Measurements from ENCODE around the gene ENPP7. TPM values are rescaled to one million over a fixed set of nuclear protein-coding genes. Genes with fewer than 3 reads are reported as not detected.

The ENPP7 gene
- total RNA-seq, 3 donors from 2014 or later = not detected

GRCh38 chr17:79713391-79713790, 17.4 kb upstream of the ENPP7 start:
- Mint-ChIP-seq H3K4me1 (ENCODE audit: low read depth) (no peaks in the 10 kb centered on the region), H3K36me3 (ENCODE audit: insufficient read depth) (no peaks in the 10 kb centered on the region), H3K9me3 (no peaks in the 10 kb centered on the region), H3K27me3 (ENCODE audit: low read depth) (peaks cover 5% of the 10 kb centered on the region), H3K4me3 (no peak overlapping the region)
- ATAC-seq (no peak), DNase-seq (no peak)

- ATAC-seq (no peak), DNase-seq (no peak)
- no peak overlapping the region for H3K4me3 Mint-ChIP-seq
- H3K27me3 Mint-ChIP-seq (ENCODE audit: low read depth) = peaks cover 5% of the 10 kb centered on the region
- no peaks in the 10 kb centered on the region for H3K4me1 Mint-ChIP-seq (ENCODE audit: low read depth)
- H3K36me3 Mint-ChIP-seq (ENCODE audit: insufficient read depth) = no peaks in the 10 kb centered on the region
- no peaks in the 10 kb centered on the region for H3K9me3 Mint-ChIP-seq
These were observed 16.3 kb upstream of the ENPP7 start for GRCh38 chr17:79714176-79715097.

GRCh38 chr17:79715098-79715942, 15.4 kb upstream of the ENPP7 start:
- Mint-ChIP-seq H3K36me3 (ENCODE audit: insufficient read depth) (no peaks in the 10 kb centered on the region), H3K4me1 (ENCODE audit: low read depth) (no peaks in the 10 kb centered on the region), H3K4me3 (no peak overlapping the region), H3K9me3 (no peaks in the 10 kb centered on the region), H3K27me3 (ENCODE audit: low read depth) (peaks cover 7% of the 10 kb centered on the region)
- DNase-seq (no peak), ATAC-seq (no peak)

GRCh38 chr17:79715943-79716797, 14.6 kb upstream of the ENPP7 start:
- DNase-seq = no peak
- Mint-ChIP-seq H3K9me3 (no peaks in the 10 kb centered on the region), H3K4me3 (no peak overlapping the region), H3K4me1 (ENCODE audit: low read depth) (no peaks in the 10 kb centered on the region), H3K36me3 (ENCODE audit: insufficient read depth) (no peaks in the 10 kb centered on the region), H3K27me3 (ENCODE audit: low read depth) (peaks cover 7% of the 10 kb centered on the region)
- ATAC-seq = no peak

GRCh38 chr17:79720705-79721292, 9.9 kb upstream of the ENPP7 start:
- no peak for ATAC-seq

GRCh38 chr17:79721993-79722671, 8.6 kb upstream of the ENPP7 start:
- ATAC-seq (no peak), DNase-seq (no peak)
- Mint-ChIP-seq H3K4me1 (ENCODE audit: low read depth) (no peaks in the 10 kb centered on the region), H3K27me3 (ENCODE audit: low read depth) (peaks cover 7% of the 10 kb centered on the region), H3K4me3 (no peak overlapping the region), H3K36me3 (ENCODE audit: insufficient read depth) (no peaks in the 10 kb centered on the region), H3K9me3 (no peaks in the 10 kb centered on the region)

More at GRCh38 chr17:79720705-79721292, 9.9 kb upstream of the ENPP7 start:
- Mint-ChIP-seq H3K4me1 (ENCODE audit: low read depth) (no peaks in the 10 kb centered on the region), H3K4me3 (no peak overlapping the region), H3K27me3 (ENCODE audit: low read depth) (peaks cover 10% of the 10 kb centered on the region), H3K9me3 (no peaks in the 10 kb centered on the region), H3K36me3 (ENCODE audit: insufficient read depth) (no peaks in the 10 kb centered on the region)
- no peak for DNase-seq

- no peak for DNase-seq
- H3K36me3 Mint-ChIP-seq (ENCODE audit: insufficient read depth) = no peaks in the 10 kb centered on the region
- ATAC-seq = no peak
- no peaks in the 10 kb centered on the region for H3K9me3 Mint-ChIP-seq
- peaks cover 7% of the 10 kb centered on the region for H3K27me3 Mint-ChIP-seq (ENCODE audit: low read depth)
- no peak overlapping the region for H3K4me3 Mint-ChIP-seq
- H3K4me1 Mint-ChIP-seq (ENCODE audit: low read depth) = peaks cover 1% of the 10 kb centered on the region
These were observed 8.0 kb upstream of the ENPP7 start for GRCh38 chr17:79722787-79723186.

GRCh38 chr17:79728169-79728907, 2.4 kb upstream of the ENPP7 start:
- no peaks in the 10 kb centered on the region for H3K9me3 Mint-ChIP-seq

GRCh38 chr17:79728908-79729471, 1.8 kb upstream of the ENPP7 start:
- ATAC-seq (peak; percentile 22 to 34), DNase-seq (no peak)
- H3K4me3 Mint-ChIP-seq = no peak overlapping the region
- no peaks in the 10 kb centered on the region for H3K9me3 Mint-ChIP-seq
- H3K36me3 Mint-ChIP-seq (ENCODE audit: insufficient read depth) = no peaks in the 10 kb centered on the region
- no peaks in the 10 kb centered on the region for H3K27me3 Mint-ChIP-seq (ENCODE audit: low read depth)
- H3K4me1 Mint-ChIP-seq (ENCODE audit: low read depth) = peaks cover 17% of the 10 kb centered on the region

More at GRCh38 chr17:79728169-79728907, 2.4 kb upstream of the ENPP7 start:
- Mint-ChIP-seq H3K36me3 (ENCODE audit: insufficient read depth) (no peaks in the 10 kb centered on the region), H3K4me3 (peak overlapping the region; percentile 72), H3K27me3 (ENCODE audit: low read depth) (no peaks in the 10 kb centered on the region), H3K4me1 (ENCODE audit: low read depth) (peaks cover 16% of the 10 kb centered on the region)
- ATAC-seq = peak; percentile 83 to 85
- DNase-seq = peak; percentile 73

- Mint-ChIP-seq H3K4me3 (no peak overlapping the region), H3K4me1 (ENCODE audit: low read depth) (peaks cover 17% of the 10 kb centered on the region), H3K9me3 (no peaks in the 10 kb centered on the region), H3K27me3 (ENCODE audit: low read depth) (peaks cover 1% of the 10 kb centered on the region), H3K36me3 (ENCODE audit: insufficient read depth) (no peaks in the 10 kb centered on the region)
- DNase-seq = no peak
- no peak for ATAC-seq
These were observed 982 bp upstream of the ENPP7 start for GRCh38 chr17:79729761-79730160.

- no peak for DNase-seq
- peaks cover 1% of the 10 kb centered on the region for H3K27me3 Mint-ChIP-seq (ENCODE audit: low read depth)
- H3K4me1 Mint-ChIP-seq (ENCODE audit: low read depth) = peaks cover 17% of the 10 kb centered on the region
- ATAC-seq = no peak
- H3K36me3 Mint-ChIP-seq (ENCODE audit: insufficient read depth) = no peaks in the 10 kb centered on the region
- H3K9me3 Mint-ChIP-seq = no peaks in the 10 kb centered on the region
- H3K4me3 Mint-ChIP-seq = no peak overlapping the region
These were observed 340 bp upstream of the ENPP7 start for GRCh38 chr17:79730437-79730768.

GRCh38 chr17:79732254-79732653, 1.5 kb downstream of the ENPP7 start:
- peaks cover 17% of the 10 kb centered on the region for H3K4me1 Mint-ChIP-seq (ENCODE audit: low read depth)
- no peak for ATAC-seq

More at GRCh38 chr17:79732254-79732653, 1.5 kb downstream of the ENPP7 start:
- H3K9me3 Mint-ChIP-seq = no peaks in the 10 kb centered on the region
- no peaks in the 10 kb centered on the region for H3K36me3 Mint-ChIP-seq (ENCODE audit: insufficient read depth)
- DNase-seq = no peak
- peaks cover 5% of the 10 kb centered on the region for H3K27me3 Mint-ChIP-seq (ENCODE audit: low read depth)
- H3K4me3 Mint-ChIP-seq = no peak overlapping the region
